T-helper 17 cell (primary cell): ENCODE results near the gene VPS13A. TPM values are rescaled to one million over a fixed set of nuclear protein-coding genes. Genes with fewer than 3 reads are reported as not detected.
"Not testable (repeated sequence)": the region's sequence is repeated elsewhere in the genome, so short reads cannot be mapped to it uniquely, and the experiment has no call there.

Source experiments
- ATAC-seq: fragments of 150-1000 bp; cut with Tn5 transposase; 2 replicates; pipeline ENCODE4 v1.10.0; 2021; ENCODE audit warnings: mild to moderate bottlenecking, moderate library complexity
- DNase-seq, 3 donors: peaks; one replicate each; pipeline versions ENCODE4 v3.0.0 to v3.0.0-alpha.2; 2020 to 2021
- H3K9me3 ChIP-seq: one replicate; pipeline ENCODE4 v1.7.0; 2013; ENCODE audit warnings: low read length, mild to moderate bottlenecking; ENCODE audit not compliant: control insufficient read depth, poor library complexity, severe bottlenecking
- H3K27ac Mint-ChIP-seq: one replicate; pipeline ENCODE4 v1.8.0; 2022; ENCODE audit warnings: mild to moderate bottlenecking, moderate library complexity, mixed read lengths
- H3K27me3 Mint-ChIP-seq: one replicate; pipeline ENCODE4 v1.8.0; 2022; ENCODE audit warnings: mixed read lengths
- H3K36me3 Mint-ChIP-seq: one replicate; pipeline ENCODE4 v1.8.0; 2022; ENCODE audit warnings: low read depth, mixed read lengths
- H3K4me1 Mint-ChIP-seq: one replicate; pipeline ENCODE4 v1.8.0; 2022; ENCODE audit warnings: mild to moderate bottlenecking, mixed read lengths
- H3K4me3 Mint-ChIP-seq: one replicate; pipeline ENCODE4 v1.8.0; 2022; ENCODE audit warnings: mild to moderate bottlenecking, moderate library complexity, mixed read lengths
- total RNA-seq, 4 donors: library from RNA in 2 of 4; stranded (reverse) in 2 of 4; gene quantifications; one replicate each; pipeline ENCODE4 v1.2.3 and lab custom pipeline; 2022 to 2026

VPS13A gene
- total RNA-seq, 2 donors from 2014 or later: 43.8 to 61.9 TPM

GRCh38 chr9:77215874-77216273 lies 38.5 kb downstream of the VPS13A start:
- Mint-ChIP-seq H3K27ac (no peak overlapping the region), H3K36me3 (peaks cover 9% of the 10 kb centered on the region), H3K4me1 (peaks cover 11% of the 10 kb centered on the region), H3K4me3 (no peak overlapping the region), H3K27me3 (no peaks in the 10 kb centered on the region)
- no peak for ATAC-seq
- H3K9me3 ChIP-seq: no peaks in the 10 kb centered on the region
- DNase-seq: no peak

- peaks cover 19% of the 10 kb centered on the region for H3K4me1 Mint-ChIP-seq
- ATAC-seq (no peak), DNase-seq (no peak)
- H3K4me3 Mint-ChIP-seq: no peak overlapping the region
- no peaks in the 10 kb centered on the region for H3K27me3 Mint-ChIP-seq
- no peaks in the 10 kb centered on the region for H3K9me3 ChIP-seq
- peaks cover 19% of the 10 kb centered on the region for H3K36me3 Mint-ChIP-seq
- no peak overlapping the region for H3K27ac Mint-ChIP-seq
Measured at GRCh38 chr9:77218612-77219011, 41.3 kb downstream of the VPS13A start.

- peaks cover 15% of the 10 kb centered on the region for H3K4me1 Mint-ChIP-seq
- ATAC-seq (no peak), DNase-seq (no peak)
- no peaks in the 10 kb centered on the region for H3K27me3 Mint-ChIP-seq
- no peak overlapping the region for H3K27ac Mint-ChIP-seq
- H3K9me3 ChIP-seq: no peaks in the 10 kb centered on the region
- no peak overlapping the region for H3K4me3 Mint-ChIP-seq
- H3K36me3 Mint-ChIP-seq: peaks cover 18% of the 10 kb centered on the region
Measured at GRCh38 chr9:77221431-77221830, 44.1 kb downstream of the VPS13A start.

- Mint-ChIP-seq H3K27ac (no peak overlapping the region), H3K4me1 (peaks cover 8% of the 10 kb centered on the region), H3K27me3 (no peaks in the 10 kb centered on the region), H3K36me3 (peaks cover 15% of the 10 kb centered on the region), H3K4me3 (no peak overlapping the region)
- no peak for DNase-seq
- no peaks in the 10 kb centered on the region for H3K9me3 ChIP-seq
- ATAC-seq: no peak
Measured at GRCh38 chr9:77224746-77225312, 47.5 kb downstream of the VPS13A start.

- Mint-ChIP-seq H3K27me3 (no peaks in the 10 kb centered on the region), H3K36me3 (peaks cover 8% of the 10 kb centered on the region), H3K27ac (no peak overlapping the region)
Measured at GRCh38 chr9:77236693-77237092, 59.4 kb downstream of the VPS13A start.

GRCh38 chr9:77237896-77238295 lies 60.6 kb downstream of the VPS13A start:
- DNase-seq (no peak), ATAC-seq (no peak)
- no peak overlapping the region for H3K4me3 Mint-ChIP-seq
- no peak overlapping the region for H3K27ac Mint-ChIP-seq
- H3K36me3 Mint-ChIP-seq: peaks cover 8% of the 10 kb centered on the region
- H3K27me3 Mint-ChIP-seq: no peaks in the 10 kb centered on the region
- H3K9me3 ChIP-seq: no peaks in the 10 kb centered on the region
- H3K4me1 Mint-ChIP-seq: peaks cover 9% of the 10 kb centered on the region

More at GRCh38 chr9:77236693-77237092, 59.4 kb downstream of the VPS13A start:
- DNase-seq: no peak
- no peak overlapping the region for H3K4me3 Mint-ChIP-seq
- peaks cover 9% of the 10 kb centered on the region for H3K4me1 Mint-ChIP-seq
- H3K9me3 ChIP-seq: no peaks in the 10 kb centered on the region
- no peak for ATAC-seq

GRCh38 chr9:77251050-77251449 lies 73.7 kb downstream of the VPS13A start:
- Mint-ChIP-seq H3K4me3 (no peak overlapping the region), H3K27me3 (no peaks in the 10 kb centered on the region), H3K4me1 (peaks cover 2% of the 10 kb centered on the region), H3K36me3 (peaks cover 3% of the 10 kb centered on the region), H3K27ac (no peak overlapping the region)
- ATAC-seq (no peak), DNase-seq (no peak)
- peaks cover 2% of the 10 kb centered on the region for H3K9me3 ChIP-seq

GRCh38 chr9:77257275-77257674 lies 79.9 kb downstream of the VPS13A start:
- no peaks in the 10 kb centered on the region for H3K27me3 Mint-ChIP-seq
- H3K36me3 Mint-ChIP-seq: peaks cover 7% of the 10 kb centered on the region
- H3K4me1 Mint-ChIP-seq: peaks cover 5% of the 10 kb centered on the region
- no peak overlapping the region for H3K4me3 Mint-ChIP-seq
- ATAC-seq (no peak), DNase-seq (no peak)
- peaks cover 2% of the 10 kb centered on the region for H3K9me3 ChIP-seq
- H3K27ac Mint-ChIP-seq: no peak overlapping the region

- no peak for ATAC-seq
- H3K9me3 ChIP-seq: no peaks in the 10 kb centered on the region
- Mint-ChIP-seq H3K27me3 (no peaks in the 10 kb centered on the region), H3K4me1 (peaks cover 2% of the 10 kb centered on the region), H3K36me3 (peaks cover 9% of the 10 kb centered on the region), H3K27ac (no peak overlapping the region), H3K4me3 (no peak overlapping the region)
- no peak for DNase-seq
Measured at GRCh38 chr9:77261605-77262004, 84.3 kb downstream of the VPS13A start.

- not testable (repeated sequence) for H3K4me3 Mint-ChIP-seq, H3K4me1 Mint-ChIP-seq, ATAC-seq, H3K9me3 ChIP-seq, H3K27me3 Mint-ChIP-seq, DNase-seq, H3K27ac Mint-ChIP-seq
- H3K36me3 Mint-ChIP-seq: peaks cover 10% of the 10 kb centered on the region
Measured at GRCh38 chr9:77267762-77268161, 90.4 kb downstream of the VPS13A start.

- ATAC-seq: no peak
- H3K36me3 Mint-ChIP-seq: peaks cover 6% of the 10 kb centered on the region
Measured at GRCh38 chr9:77271023-77271690, 93.8 kb downstream of the VPS13A start.

GRCh38 chr9:77276799-77277198 lies 99.5 kb downstream of the VPS13A start:
- no peak overlapping the region for H3K27ac Mint-ChIP-seq
- peaks cover 7% of the 10 kb centered on the region for H3K36me3 Mint-ChIP-seq
- H3K4me1 Mint-ChIP-seq: peaks cover 2% of the 10 kb centered on the region
- DNase-seq: no peak
- H3K4me3 Mint-ChIP-seq: no peak overlapping the region
- no peak for ATAC-seq
- H3K9me3 ChIP-seq: no peaks in the 10 kb centered on the region
- no peaks in the 10 kb centered on the region for H3K27me3 Mint-ChIP-seq

More at GRCh38 chr9:77271023-77271690, 93.8 kb downstream of the VPS13A start:
- H3K9me3 ChIP-seq: no peaks in the 10 kb centered on the region
- no peak for DNase-seq
- peaks cover 2% of the 10 kb centered on the region for H3K4me1 Mint-ChIP-seq
- H3K4me3 Mint-ChIP-seq: no peak overlapping the region
- H3K27me3 Mint-ChIP-seq: no peaks in the 10 kb centered on the region
- H3K27ac Mint-ChIP-seq: no peak overlapping the region

- H3K27ac Mint-ChIP-seq: no peak overlapping the region
- H3K27me3 Mint-ChIP-seq: no peaks in the 10 kb centered on the region
- H3K9me3 ChIP-seq: no peaks in the 10 kb centered on the region
- no peak overlapping the region for H3K4me3 Mint-ChIP-seq
- H3K4me1 Mint-ChIP-seq: no peaks in the 10 kb centered on the region
- DNase-seq (no peak), ATAC-seq (no peak)
- peaks cover 7% of the 10 kb centered on the region for H3K36me3 Mint-ChIP-seq
Measured at GRCh38 chr9:77277719-77278118, 100.4 kb downstream of the VPS13A start.

- Mint-ChIP-seq H3K36me3 (peaks cover 12% of the 10 kb centered on the region), H3K27me3 (no peaks in the 10 kb centered on the region), H3K4me1 (no peaks in the 10 kb centered on the region), H3K4me3 (no peak overlapping the region), H3K27ac (no peak overlapping the region)
- H3K9me3 ChIP-seq: no peaks in the 10 kb centered on the region
- ATAC-seq: no peak
- DNase-seq: no peak
Measured at GRCh38 chr9:77283991-77284390, 106.7 kb downstream of the VPS13A start.
